GM12878 (cell line): ENCODE measurements around the gene KRTAP17-1. TPM values are rescaled to one million over a fixed set of nuclear protein-coding genes. Genes with fewer than 3 reads are reported as not detected.

ENCODE experiments used
- ATAC-seq: fragments of 200-7000 bp; cut with Tn5 transposase; 3 replicates; pipeline ENCODE4 v1.9.1; 2020; ENCODE audit warnings: mild to moderate bottlenecking, moderate library complexity
- BruUV-seq: library from RNA; stranded (reverse); fragments of 400-500 nt; replicated peaks from 2 replicates; lab custom pipeline; 2021; lab: Mats Ljungman, UMichigan
- CTCF ChIA-PET: fragments of 300-600 bp; sonication (Branson Sonifier 250); formaldehyde crosslinking; extraction: SDS; loops from one replicate; lab custom pipeline; 2021; ENCODE audit warnings: inconsistent platforms; lab: Yijun Ruan, JAX
- POLR2A ChIA-PET: fragments of 350-600 bp; formaldehyde crosslinking; extraction: SDS; loops from one replicate; lab custom pipeline; 2021; ENCODE audit warnings: inconsistent platforms; lab: Charles Lee
- RAD21 ChIA-PET: fragments of 300-600 bp; sonication (Branson Sonifier 250); formaldehyde crosslinking; loops from one replicate; lab custom pipeline; 2023; ENCODE audit warnings: antibody characterized with exemption; ENCODE audit not compliant: unreplicated experiment; lab: Charles Lee
- SMC1A ChIA-PET: fragments of 300-600 bp; sonication (Branson Sonifier 250); formaldehyde crosslinking; loops from one replicate; lab custom pipeline; 2023; ENCODE audit not compliant: unreplicated experiment, uncharacterized antibody; lab: Charles Lee
- DNase-seq: peaks from one replicate; pipeline ENCODE4 v3.0.0-alpha.2; 2011; ENCODE audit warnings: low read depth, low spot score
- FAIRE-seq: peaks from 3 replicates; lab custom pipeline; 2011; peaks lifted over from hg19 to GRCh38; lab: Jason Lieb, UNC
- H2AFZ ChIP-seq: 2 replicates; pipeline ENCODE4 v1.6.0; 2011; ENCODE audit warnings: low read depth, low read length, control low read depth; ENCODE audit not compliant: control insufficient read depth
- H3K27ac ChIP-seq: 2 replicates; pipeline ENCODE4 v1.5.1; 2011; ENCODE audit warnings: control low read depth; ENCODE audit not compliant: control insufficient read depth, insufficient read depth
- H3K27me3 ChIP-seq, 2 experiments: replicated peaks in 1 of 2; 2 replicates each; pipeline versions ENCODE4 v1.6.0 to v1.6.1; 2011; ENCODE audit warnings: low read length in 1 of 2; ENCODE audit not compliant: control insufficient read depth in 2 of 2, insufficient read depth in 2 of 2
- H3K36me3 ChIP-seq, 2 experiments: 2 replicates each; pipeline ENCODE4 v1.5.1; 2011; ENCODE audit warnings: low read length in 1 of 2; ENCODE audit not compliant: control insufficient read depth in 2 of 2, insufficient read depth in 2 of 2
- H3K4me1 ChIP-seq: 2 replicates; pipeline ENCODE4 v1.6.1; 2011; ENCODE audit warnings: mild to moderate bottlenecking, low read length, moderate library complexity, mixed read lengths; ENCODE audit not compliant: control insufficient read depth, insufficient read depth
- H3K4me2 ChIP-seq: 2 replicates; pipeline ENCODE4 v1.6.0; 2011; ENCODE audit warnings: control low read depth; ENCODE audit not compliant: control insufficient read depth, insufficient read depth
- H3K4me3 ChIP-seq: fragments of 200-600 bp; sonication (generic); 2 replicates; pipeline ENCODE4 v1.5.1; 2016
- H3K79me2 ChIP-seq: 2 replicates; pipeline ENCODE4 v1.6.0; 2011; ENCODE audit warnings: low read length; ENCODE audit not compliant: control insufficient read depth, insufficient read depth
- H3K9ac ChIP-seq: 2 replicates; pipeline ENCODE4 v1.8.0; 2011; ENCODE audit warnings: low read length, control low read depth, mixed read lengths; ENCODE audit not compliant: control insufficient read depth, insufficient read depth
- H3K9me3 ChIP-seq: replicated peaks from 3 replicates; pipeline ENCODE4 v1.5.1; 2011; ENCODE audit warnings: mild to moderate bottlenecking, low read length; ENCODE audit not compliant: control insufficient read depth, insufficient read depth
- H4K20me1 ChIP-seq: 2 replicates; pipeline ENCODE4 v1.6.0; 2011; ENCODE audit not compliant: control insufficient read depth, insufficient read depth
- CHD1 ChIP-seq: IDR thresholded peaks from 2 replicates; pipeline ENCODE4 v1.6.1; 2012; ENCODE audit warnings: low read depth, low read length, improper control_type of control experiment
- CHD4 ChIP-seq: fragments of 200-600 bp; sonication (generic); IDR thresholded peaks from 2 replicates; pipeline ENCODE4 v1.6.1; 2016; ENCODE audit warnings: mild to moderate bottlenecking
- FOS ChIP-seq: IDR thresholded peaks from 3 replicates; pipeline ENCODE4 v1.6.1; 2011; ENCODE audit warnings: borderline replicate concordance; ENCODE audit not compliant: insufficient read length; ENCODE audit errors: extremely low read depth
- FOXM1 ChIP-seq: IDR thresholded peaks from 2 replicates; pipeline ENCODE4 v1.6.1; 2012; ENCODE audit warnings: low read depth, mild to moderate bottlenecking, inconsistent platforms, low read length, moderate library complexity
- ZBTB40 ChIP-seq: fragments of 450-650 bp; IDR thresholded peaks from 2 replicates; pipeline ENCODE4 v1.6.1; 2016; ENCODE audit warnings: mild to moderate bottlenecking, moderate library complexity, borderline replicate concordance
- WGBS: methylation state at CpG from one replicate; pipeline ENCODE4 v1.1.6; 2016; ENCODE audit warnings: low lambda C conversion rate; ENCODE audit not compliant: insufficient replicate concordance, insufficient coverage; ENCODE audit errors: missing lambda C conversion rate; 5-methylcytosine and 5-hydroxymethylcytosine counted together
- in situ Hi-C: fragments of 300-500 bp; cut with MboI; formaldehyde crosslinking; loops from 9 replicates; pipeline ENCODE4 v1.14.3; 2018; ENCODE audit warnings: mixed read lengths
- intact Hi-C: fragments of 100-400 bp; cut with micrococcal nuclease; formaldehyde crosslinking; loops from one replicate; pipeline ENCODE4 v1.14.2; 2022; ENCODE audit not compliant: unreplicated experiment
- polyA plus RNA-seq, 11 experiments: library from polyadenylated mRNA; depleted of rRNA in 4 of 11; unstranded in 6 of 11; stranded (reverse) in 5 of 11; fragments of >200 nt; fragmentation: Nextera tagmentation in 4 of 11; fragmentation: Illumina TruSeq in 1 of 11; extraction: Ambion mirVana in 4 of 11; extraction: Trizol in 1 of 11; gene quantifications; 1 replicate in 1 of 11; 2 replicates in 10 of 11; pipeline versions ENCODE4 v1.2.1 to v1.2.3, GENCODE V29; 2011 to 2016; ENCODE audit warnings: inconsistent platforms in 2 of 11, missing spikeins in 2 of 11, low read depth in 1 of 11
- total RNA-seq, 4 experiments: library from RNA; depleted of rRNA in 3 of 4; stranded (reverse); fragments of >200 nt in 3 of 4; fragmentation: Illumina TruSeq in 1 of 4; extraction: Trizol in 1 of 4; gene quantifications; 2 replicates each; pipeline versions ENCODE4 v1.2.1 to v1.2.3, GENCODE V29; 2013 to 2021
- TF ChIP-seq, protein P1 (sequence below): fragments of 450-650 bp; formaldehyde crosslinking; IDR thresholded peaks from 2 replicates; pipeline ENCODE4 v1.4.0; 2020; ENCODE audit warnings: mild to moderate bottlenecking, moderate library complexity
- TF ChIP-seq, protein P2 (sequence below): fragments of 450-650 bp; IDR thresholded peaks from 2 replicates; pipeline ENCODE4 v1.6.1; 2016; ENCODE audit warnings: mild to moderate bottlenecking
- TF ChIP-seq, protein P3 (sequence below): IDR thresholded peaks from 2 replicates; pipeline ENCODE4 v1.6.1; 2011; ENCODE audit warnings: low read depth, low read length, improper control_type of control experiment, borderline replicate concordance

KRTAP17-1 gene
- total and polyA plus RNA-seq, 10 of the 15 experiments (the other 5 are each of a cell fraction or from before 2014, with no cell fraction given): 0.16 to 5.7 (median 0.17) TPM; not detected in 7

GRCh38 chr17:41278176-41278955 is 37.1 kb downstream of the KRTAP17-1 start:
- no peaks in the 10 kb centered on the region for H4K20me1 ChIP-seq
- H3K79me2 ChIP-seq: no peaks in the 10 kb centered on the region
- no peak overlapping the region for H3K4me3 ChIP-seq
- H3K9ac ChIP-seq: no peak overlapping the region
- CTCF ChIA-PET: no interaction called here
- H3K4me2 ChIP-seq: no peak overlapping the region
- SMC1A ChIA-PET: no interaction called here
- FAIRE-seq (no peak), ATAC-seq (no peak), DNase-seq (no peak)
- TF ChIP-seq CHD4 (no peak), CHD1 (no peak), ZBTB40 (no peak), FOS (no peak), FOXM1 (no peak)
- TF ChIP-seq, protein P1, sequence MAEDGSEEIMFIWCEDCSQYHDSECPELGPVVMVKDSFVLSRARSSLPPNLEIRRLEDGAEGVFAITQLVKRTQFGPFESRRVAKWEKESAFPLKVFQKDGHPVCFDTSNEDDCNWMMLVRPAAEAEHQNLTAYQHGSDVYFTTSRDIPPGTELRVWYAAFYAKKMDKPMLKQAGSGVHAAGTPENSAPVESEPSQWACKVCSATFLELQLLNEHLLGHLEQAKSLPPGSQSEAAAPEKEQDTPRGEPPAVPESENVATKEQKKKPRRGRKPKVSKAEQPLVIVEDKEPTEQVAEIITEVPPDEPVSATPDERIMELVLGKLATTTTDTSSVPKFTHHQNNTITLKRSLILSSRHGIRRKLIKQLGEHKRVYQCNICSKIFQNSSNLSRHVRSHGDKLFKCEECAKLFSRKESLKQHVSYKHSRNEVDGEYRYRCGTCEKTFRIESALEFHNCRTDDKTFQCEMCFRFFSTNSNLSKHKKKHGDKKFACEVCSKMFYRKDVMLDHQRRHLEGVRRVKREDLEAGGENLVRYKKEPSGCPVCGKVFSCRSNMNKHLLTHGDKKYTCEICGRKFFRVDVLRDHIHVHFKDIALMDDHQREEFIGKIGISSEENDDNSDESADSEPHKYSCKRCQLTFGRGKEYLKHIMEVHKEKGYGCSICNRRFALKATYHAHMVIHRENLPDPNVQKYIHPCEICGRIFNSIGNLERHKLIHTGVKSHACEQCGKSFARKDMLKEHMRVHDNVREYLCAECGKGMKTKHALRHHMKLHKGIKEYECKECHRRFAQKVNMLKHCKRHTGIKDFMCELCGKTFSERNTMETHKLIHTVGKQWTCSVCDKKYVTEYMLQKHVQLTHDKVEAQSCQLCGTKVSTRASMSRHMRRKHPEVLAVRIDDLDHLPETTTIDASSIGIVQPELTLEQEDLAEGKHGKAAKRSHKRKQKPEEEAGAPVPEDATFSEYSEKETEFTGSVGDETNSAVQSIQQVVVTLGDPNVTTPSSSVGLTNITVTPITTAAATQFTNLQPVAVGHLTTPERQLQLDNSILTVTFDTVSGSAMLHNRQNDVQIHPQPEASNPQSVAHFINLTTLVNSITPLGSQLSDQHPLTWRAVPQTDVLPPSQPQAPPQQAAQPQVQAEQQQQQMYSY (CRISPR knock-in tag): no peak
- TF ChIP-seq, protein P2, sequence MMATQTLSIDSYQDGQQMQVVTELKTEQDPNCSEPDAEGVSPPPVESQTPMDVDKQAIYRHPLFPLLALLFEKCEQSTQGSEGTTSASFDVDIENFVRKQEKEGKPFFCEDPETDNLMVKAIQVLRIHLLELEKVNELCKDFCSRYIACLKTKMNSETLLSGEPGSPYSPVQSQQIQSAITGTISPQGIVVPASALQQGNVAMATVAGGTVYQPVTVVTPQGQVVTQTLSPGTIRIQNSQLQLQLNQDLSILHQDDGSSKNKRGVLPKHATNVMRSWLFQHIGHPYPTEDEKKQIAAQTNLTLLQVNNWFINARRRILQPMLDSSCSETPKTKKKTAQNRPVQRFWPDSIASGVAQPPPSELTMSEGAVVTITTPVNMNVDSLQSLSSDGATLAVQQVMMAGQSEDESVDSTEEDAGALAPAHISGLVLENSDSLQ: no peak
- TF ChIP-seq, protein P3, sequence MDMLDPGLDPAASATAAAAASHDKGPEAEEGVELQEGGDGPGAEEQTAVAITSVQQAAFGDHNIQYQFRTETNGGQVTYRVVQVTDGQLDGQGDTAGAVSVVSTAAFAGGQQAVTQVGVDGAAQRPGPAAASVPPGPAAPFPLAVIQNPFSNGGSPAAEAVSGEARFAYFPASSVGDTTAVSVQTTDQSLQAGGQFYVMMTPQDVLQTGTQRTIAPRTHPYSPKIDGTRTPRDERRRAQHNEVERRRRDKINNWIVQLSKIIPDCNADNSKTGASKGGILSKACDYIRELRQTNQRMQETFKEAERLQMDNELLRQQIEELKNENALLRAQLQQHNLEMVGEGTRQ: no peak
- 0% methylated on average over 3 of the region's 3 CpGs for WGBS
- RAD21 ChIA-PET: no interaction called here
- H3K4me1 ChIP-seq: no peaks in the 10 kb centered on the region
- H3K9me3 ChIP-seq: no peaks in the 10 kb centered on the region
- no peaks in the 10 kb centered on the region for H3K27me3 ChIP-seq
- in situ Hi-C loops: no loop called here
- no peak overlapping the region for H2AFZ ChIP-seq
- intact Hi-C loops: no loop called here
- POLR2A ChIA-PET: no interaction called here
- BruUV-seq: no TSS peak
- H3K27ac ChIP-seq: no peak overlapping the region
- no peaks in the 10 kb centered on the region for H3K36me3 ChIP-seq
